ENCODE data around the gene ENO2.

The ENO2 gene

GRCh38 chr12:6939191-6939540, 24.8 kb downstream of the ENO2 start:
- Histone ChIP-seq H3K9ac (ENCODE audit: low read depth, low read length, poor library complexity, severe bottlenecking) (no peak overlapping the region), H3K36me3 (ENCODE audit: insufficient read depth, low read length) (peaks cover 16% of the 10 kb centered on the region; the same call in 1 of the 2 replicates), H3F3A (ENCODE audit: low read depth) (peaks cover 15% of the 10 kb centered on the region), H3K79me2 (ENCODE audit: insufficient read depth, low read length) (peaks cover 22% of the 10 kb centered on the region), H4K20me1 (ENCODE audit: insufficient read depth, low read length, poor library complexity, severe bottlenecking) (peaks cover 4% of the 10 kb centered on the region), H3K27me3 (ENCODE audit: insufficient read depth, low read length, poor library complexity, severe bottlenecking) (no peaks in the 10 kb centered on the region), H3K9me2 (replicated peaks; ENCODE audit: low read depth, low read length) (no peaks in the 10 kb centered on the region), H3K4me3 (ENCODE audit: low read length, poor library complexity, severe bottlenecking) (no peak overlapping the region), H2AFZ (ENCODE audit: low read length) (no peak overlapping the region), H3K4me1 (ENCODE audit: insufficient read depth, low read length, poor library complexity, severe bottlenecking) (peaks cover 22% of the 10 kb centered on the region), H3K4me2 (ENCODE audit: low read depth, low read length, poor library complexity, severe bottlenecking) (no peak overlapping the region), H3K9me3 (ENCODE audit: insufficient read depth, low read depth, low read length) (no peaks in the 10 kb centered on the region)
- TF ChIP-seq EZH2phosphoT487 (IDR thresholded peaks at IDR 0.05; ENCODE audit: borderline replicate concordance): no peak
- no peak for TF ChIP-seq CTCF (conservative IDR thresholded peaks at IDR 0.05; ENCODE audit: low read length)

GRCh38 chr12:6941267-6941666, 26.9 kb downstream of the ENO2 start:
- Histone ChIP-seq H3K36me3 (ENCODE audit: insufficient read depth, low read length) (no peaks in the 10 kb centered on the region), H3K27me3 (ENCODE audit: insufficient read depth, low read length, poor library complexity, severe bottlenecking) (no peaks in the 10 kb centered on the region), H2AFZ (ENCODE audit: low read length) (no peak overlapping the region), H3K9me3 (ENCODE audit: insufficient read depth, low read depth, low read length) (no peaks in the 10 kb centered on the region), H3K9me2 (replicated peaks; ENCODE audit: low read depth, low read length) (no peaks in the 10 kb centered on the region), H3K9ac (ENCODE audit: low read depth, low read length, poor library complexity, severe bottlenecking) (no peak overlapping the region), H3K4me2 (ENCODE audit: low read depth, low read length, poor library complexity, severe bottlenecking) (no peak overlapping the region), H3K4me1 (ENCODE audit: insufficient read depth, low read length, poor library complexity, severe bottlenecking) (peaks cover 39% of the 10 kb centered on the region), H3K4me3 (ENCODE audit: low read length, poor library complexity, severe bottlenecking) (no peak overlapping the region), H4K20me1 (ENCODE audit: insufficient read depth, low read length, poor library complexity, severe bottlenecking) (peaks cover 10% of the 10 kb centered on the region), H3F3A (ENCODE audit: low read depth) (peaks cover 12% of the 10 kb centered on the region), H3K79me2 (ENCODE audit: insufficient read depth, low read length) (peaks cover 29% of the 10 kb centered on the region)
- TF ChIP-seq CTCF (conservative IDR thresholded peaks at IDR 0.05; ENCODE audit: low read length): no peak
- no peak for TF ChIP-seq EZH2phosphoT487 (IDR thresholded peaks at IDR 0.05; ENCODE audit: borderline replicate concordance)

GRCh38 chr12:6941782-6942181, 27.4 kb downstream of the ENO2 start:
- Histone ChIP-seq H3K9ac (ENCODE audit: low read depth, low read length, poor library complexity, severe bottlenecking) (no peak overlapping the region), H3K36me3 (ENCODE audit: insufficient read depth, low read length) (no peaks in the 10 kb centered on the region), H4K20me1 (ENCODE audit: insufficient read depth, low read length, poor library complexity, severe bottlenecking) (peaks cover 10% of the 10 kb centered on the region), H3F3A (ENCODE audit: low read depth) (peaks cover 12% of the 10 kb centered on the region), H3K4me1 (ENCODE audit: insufficient read depth, low read length, poor library complexity, severe bottlenecking) (peaks cover 39% of the 10 kb centered on the region), H3K9me3 (ENCODE audit: insufficient read depth, low read depth, low read length) (no peaks in the 10 kb centered on the region), H3K4me3 (ENCODE audit: low read length, poor library complexity, severe bottlenecking) (no peak overlapping the region), H3K4me2 (ENCODE audit: low read depth, low read length, poor library complexity, severe bottlenecking) (no peak overlapping the region), H3K79me2 (ENCODE audit: insufficient read depth, low read length) (peaks cover 30% of the 10 kb centered on the region), H3K9me2 (replicated peaks; ENCODE audit: low read depth, low read length) (no peaks in the 10 kb centered on the region), H3K27me3 (ENCODE audit: insufficient read depth, low read length, poor library complexity, severe bottlenecking) (no peaks in the 10 kb centered on the region), H2AFZ (ENCODE audit: low read length) (no peak overlapping the region)
- TF ChIP-seq CTCF (conservative IDR thresholded peaks at IDR 0.05; ENCODE audit: low read length) (no peak), EZH2phosphoT487 (IDR thresholded peaks at IDR 0.05; ENCODE audit: borderline replicate concordance) (no peak)
